ENCODE data around the gene EPOP. TPM values are rescaled to one million over a fixed set of nuclear protein-coding genes. Genes with fewer than 3 reads are reported as not detected.

EPOP gene
- total RNA-seq, 1 experiment from 2014 or later = 12.3 TPM

DNA sequence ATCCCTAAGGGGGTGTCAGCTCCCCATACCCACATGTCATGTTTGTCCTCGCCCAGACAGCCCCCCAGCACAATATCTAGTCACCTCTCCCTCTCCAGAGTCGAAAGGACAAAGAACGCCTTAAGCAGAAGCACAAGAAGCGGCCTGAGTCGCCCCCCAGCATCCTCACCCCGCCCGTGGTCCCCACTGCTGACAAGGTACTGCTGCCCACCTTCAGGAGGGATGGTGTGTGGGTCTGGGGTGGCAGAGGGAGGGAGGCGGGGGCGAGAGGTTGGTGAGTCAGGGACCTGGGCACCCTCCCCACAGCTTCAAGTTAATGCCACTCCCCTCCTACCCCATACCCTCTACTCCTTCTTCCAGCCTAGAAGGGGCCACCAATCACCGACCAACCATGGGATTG is 37.8 kb upstream of the EPOP start (continued):
- TF ChIP-seq PRRX2 (CRISPR knock-in tag; IDR thresholded peaks at IDR 0.05) = no peak

DNA sequence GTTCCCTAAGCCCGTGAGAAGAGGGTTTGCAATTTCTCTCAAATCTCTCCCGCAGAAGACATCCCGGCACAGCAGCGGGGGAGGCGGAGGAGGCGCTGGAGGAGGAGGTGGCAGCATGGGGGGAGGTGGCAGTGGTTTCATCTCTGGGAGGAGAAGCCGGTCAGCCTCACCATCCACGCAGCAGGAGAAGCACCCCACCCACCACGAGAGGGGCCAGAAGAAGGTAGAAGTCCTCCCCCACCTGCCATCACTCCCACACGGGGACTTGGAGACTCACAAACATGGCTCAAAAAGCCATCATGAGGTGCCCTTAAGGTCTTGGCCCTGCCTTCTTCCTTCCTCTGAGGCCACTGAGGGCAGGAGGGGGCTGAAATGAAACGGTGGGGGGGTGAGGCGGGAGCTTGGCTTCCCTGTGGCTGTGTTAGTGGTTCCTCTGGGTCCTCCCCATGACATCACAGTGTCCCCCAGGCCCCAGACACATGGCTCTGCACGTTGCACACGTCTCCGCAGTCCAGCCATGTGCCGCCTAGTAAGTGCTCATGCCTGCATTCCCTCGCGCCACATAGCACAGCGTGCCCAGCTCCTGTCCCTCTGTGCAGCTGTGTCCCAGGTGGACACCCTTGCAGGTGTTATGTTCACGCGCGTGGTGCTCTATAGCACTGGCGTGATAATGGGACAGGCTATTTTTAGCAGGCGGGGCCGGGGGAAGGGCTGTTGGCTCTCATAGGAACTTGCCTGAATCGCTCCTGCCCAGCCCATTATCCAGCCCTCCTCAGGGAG is 37.2 kb upstream of the EPOP start:
- POLR2A ChIA-PET = no interaction called here
- Mint-ChIP-seq H3K4me1 (peaks cover 58% of the 10 kb centered on the region), H3K9me3 (no peaks in the 10 kb centered on the region), H3K36me3 (0 out of 2 replicates have a peak, but pooled peaks cover 3% of the 10 kb centered on the region), H3K27me3 (ENCODE audit: low read depth) (peaks cover 30% of the 10 kb centered on the region), H3K27ac (no peak overlapping the region), H3K4me3 (no peak overlapping the region)
- DNase-seq (ENCODE audit: low spot score) = no peak
- TF ChIP-seq FOXK1 (CRISPR knock-in tag; IDR thresholded peaks at IDR 0.05) (no peak), JUN (CRISPR knock-in tag; IDR thresholded peaks at IDR 0.05) (no peak), SMAD3 (CRISPR knock-in tag; IDR thresholded peaks at IDR 0.05; ENCODE audit: borderline replicate concordance) (no peak), TCF7 (CRISPR knock-in tag; IDR thresholded peaks at IDR 0.05; ENCODE audit: low read depth) (no peak), NFATC4 (CRISPR knock-in tag; IDR thresholded peaks at IDR 0.05) (no peak), ZBTB21 (CRISPR knock-in tag; IDR thresholded peaks at IDR 0.05; ENCODE audit: borderline replicate concordance) (no peak), ZNF671 (CRISPR knock-in tag; IDR thresholded peaks at IDR 0.05) (no peak), CTCF (IDR thresholded peaks at IDR 0.05) (no peak), SOX15 (CRISPR knock-in tag; IDR thresholded peaks at IDR 0.05) (no peak), JAZF1 (CRISPR knock-in tag; IDR thresholded peaks at IDR 0.05) (no peak), TP53 (CRISPR knock-in tag; IDR thresholded peaks at IDR 0.05) (no peak), RORB (CRISPR knock-in tag; IDR thresholded peaks at IDR 0.05) (no peak), SMAD4 (CRISPR knock-in tag; IDR thresholded peaks at IDR 0.05) (no peak)
- CTCF ChIA-PET = interaction anchor here (2.4 kb wide), 1 partner anchor 23 kb away, joined by 13 read pairs; no protein-coding TSS in a partner anchor
- no peak for ATAC-seq

DNA sequence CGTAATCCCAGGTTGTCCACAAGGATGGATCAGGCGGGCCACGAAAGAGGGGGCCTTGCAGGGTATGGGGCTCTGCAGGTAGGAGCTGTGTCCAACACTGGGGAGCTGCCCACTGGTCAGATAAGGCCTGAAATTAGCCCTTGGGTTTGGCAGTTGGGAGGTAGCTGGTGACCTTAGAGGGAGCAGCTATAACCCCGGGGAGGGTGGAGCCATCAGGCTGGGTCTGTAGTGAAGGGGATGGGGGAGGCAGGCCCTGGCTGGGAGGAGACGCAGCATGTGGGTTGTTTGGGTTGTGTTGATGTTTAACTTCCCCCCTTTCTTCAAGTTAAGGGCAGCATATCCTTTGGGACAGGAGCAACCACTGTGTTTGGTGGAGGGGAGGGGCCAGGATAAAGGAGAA is 36.2 kb upstream of the EPOP start:
- DNase-seq (ENCODE audit: low spot score) (no peak), ATAC-seq (no peak)
- Mint-ChIP-seq H3K4me3 (no peak overlapping the region), H3K9me3 (no peaks in the 10 kb centered on the region), H3K4me1 (peaks cover 60% of the 10 kb centered on the region), H3K27ac (no peak overlapping the region), H3K27me3 (ENCODE audit: low read depth) (peaks cover 40% of the 10 kb centered on the region), H3K36me3 (0 out of 2 replicates have a peak, but pooled peaks cover 3% of the 10 kb centered on the region)
- ChIA-PET POLR2A (no interaction called here), CTCF (interaction anchor here (1.0 to 2.4 kb wide), 6 partner anchors 8 to 147 kb away, joined by 3 to 13 read pairs (median 4); no protein-coding TSS in a partner anchor)
- TF ChIP-seq CBFB (CRISPR knock-in tag; IDR thresholded peaks at IDR 0.05; ENCODE audit: low read depth) (no peak), ZSCAN18 (CRISPR knock-in tag; IDR thresholded peaks at IDR 0.05) (no peak), FOXP1 (CRISPR knock-in tag; IDR thresholded peaks at IDR 0.05; ENCODE audit: borderline replicate concordance) (no peak), CTCF (IDR thresholded peaks at IDR 0.05) (no peak), AFF4 (CRISPR knock-in tag; IDR thresholded peaks at IDR 0.05; ENCODE audit: borderline replicate concordance) (no peak), NFATC4 (CRISPR knock-in tag; IDR thresholded peaks at IDR 0.05) (no peak), ELF4 (CRISPR knock-in tag; IDR thresholded peaks at IDR 0.05; ENCODE audit: low read depth) (no peak), JAZF1 (CRISPR knock-in tag; IDR thresholded peaks at IDR 0.05) (no peak), ZNF416 (CRISPR knock-in tag; IDR thresholded peaks at IDR 0.05) (no peak)
- TF ChIP-seq, protein P1, sequence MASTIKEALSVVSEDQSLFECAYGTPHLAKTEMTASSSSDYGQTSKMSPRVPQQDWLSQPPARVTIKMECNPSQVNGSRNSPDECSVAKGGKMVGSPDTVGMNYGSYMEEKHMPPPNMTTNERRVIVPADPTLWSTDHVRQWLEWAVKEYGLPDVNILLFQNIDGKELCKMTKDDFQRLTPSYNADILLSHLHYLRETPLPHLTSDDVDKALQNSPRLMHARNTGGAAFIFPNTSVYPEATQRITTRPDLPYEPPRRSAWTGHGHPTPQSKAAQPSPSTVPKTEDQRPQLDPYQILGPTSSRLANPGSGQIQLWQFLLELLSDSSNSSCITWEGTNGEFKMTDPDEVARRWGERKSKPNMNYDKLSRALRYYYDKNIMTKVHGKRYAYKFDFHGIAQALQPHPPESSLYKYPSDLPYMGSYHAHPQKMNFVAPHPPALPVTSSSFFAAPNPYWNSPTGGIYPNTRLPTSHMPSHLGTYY (CRISPR knock-in tag; IDR thresholded peaks at IDR 0.05) = no peak
- TF ChIP-seq, protein P2, sequence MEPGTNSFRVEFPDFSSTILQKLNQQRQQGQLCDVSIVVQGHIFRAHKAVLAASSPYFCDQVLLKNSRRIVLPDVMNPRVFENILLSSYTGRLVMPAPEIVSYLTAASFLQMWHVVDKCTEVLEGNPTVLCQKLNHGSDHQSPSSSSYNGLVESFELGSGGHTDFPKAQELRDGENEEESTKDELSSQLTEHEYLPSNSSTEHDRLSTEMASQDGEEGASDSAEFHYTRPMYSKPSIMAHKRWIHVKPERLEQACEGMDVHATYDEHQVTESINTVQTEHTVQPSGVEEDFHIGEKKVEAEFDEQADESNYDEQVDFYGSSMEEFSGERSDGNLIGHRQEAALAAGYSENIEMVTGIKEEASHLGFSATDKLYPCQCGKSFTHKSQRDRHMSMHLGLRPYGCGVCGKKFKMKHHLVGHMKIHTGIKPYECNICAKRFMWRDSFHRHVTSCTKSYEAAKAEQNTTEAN (CRISPR knock-in tag; IDR thresholded peaks at IDR 0.05) = no peak
